GM11168 (cell line): ENCODE results near the gene CHCHD4.

Source experiments
- in situ Hi-C: fragments of 300-500 bp; cut with MboI; formaldehyde crosslinking; loops from one replicate; pipeline ENCODE4 v1.12.0; 2022; ENCODE audit warnings: low sequenced_read_pairs; ENCODE audit not compliant: unreplicated experiment

CHCHD4 gene

GRCh38 chr3:14138109-14138877 lies 13.6 kb upstream of the CHCHD4 start:
- in situ Hi-C loops = no loop called here

DNA sequence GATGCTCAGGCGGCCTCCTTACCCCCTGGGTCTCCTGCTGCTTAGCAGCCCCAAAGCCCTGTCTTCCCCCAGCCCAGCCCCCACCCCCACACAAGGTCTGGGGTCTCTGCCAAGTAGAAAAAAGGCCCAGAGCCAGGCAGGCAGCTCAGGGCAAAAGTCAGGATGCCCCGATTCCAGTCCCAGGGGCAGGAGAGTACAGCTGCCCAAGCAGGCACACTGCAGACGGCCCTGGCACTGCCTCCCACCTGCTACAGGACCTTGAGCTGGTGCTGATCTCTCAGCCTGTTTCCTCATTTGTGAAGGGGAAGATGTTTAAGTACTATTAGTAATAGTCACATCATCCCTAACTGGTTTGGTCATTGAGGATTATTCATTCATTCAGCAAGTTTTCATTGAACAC lies 12.8 kb upstream of the CHCHD4 start:
- in situ Hi-C loops = no loop called here

DNA sequence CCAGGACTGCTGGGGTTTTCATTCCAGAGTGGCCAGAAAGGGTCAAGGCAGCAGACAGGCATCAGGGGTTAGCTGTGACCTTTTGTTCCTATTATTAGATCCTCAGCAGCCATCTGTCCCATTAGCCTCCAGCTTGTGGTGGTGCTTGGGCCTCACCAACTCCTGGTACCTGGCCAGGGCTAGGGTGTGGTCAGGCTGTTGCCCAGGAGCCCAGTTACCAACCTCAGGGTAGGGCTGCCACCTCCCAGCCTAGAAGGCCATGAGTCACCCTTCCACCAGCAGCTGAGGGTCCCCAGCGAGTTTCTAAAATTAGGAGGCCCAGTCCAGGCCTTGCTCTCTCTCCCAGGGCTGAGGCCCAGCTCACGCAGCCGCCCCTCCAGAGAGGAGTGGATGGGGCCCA lies 12.3 kb upstream of the CHCHD4 start:
- in situ Hi-C loops = no loop called here

DNA sequence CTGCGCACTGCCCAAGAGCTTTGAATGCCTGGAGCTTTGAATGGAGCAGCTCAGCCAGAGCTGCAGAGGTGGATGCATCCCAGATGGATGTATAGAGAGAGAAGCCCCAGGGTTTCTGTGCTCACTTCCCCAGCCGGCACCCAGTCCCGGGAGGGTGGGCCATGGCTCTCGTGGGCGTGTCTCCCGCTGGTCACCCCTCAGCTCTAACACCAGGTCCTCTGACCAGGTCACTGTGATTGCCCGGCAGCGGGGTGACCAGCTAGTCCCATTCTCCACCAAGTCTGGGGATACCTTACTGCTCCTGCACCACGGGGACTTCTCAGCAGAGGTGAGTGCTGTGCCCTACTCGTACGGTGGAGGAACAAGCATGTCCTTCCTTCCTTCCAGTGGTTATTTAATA lies 10.9 kb upstream of the CHCHD4 start:
- in situ Hi-C loops = no loop called here

DNA sequence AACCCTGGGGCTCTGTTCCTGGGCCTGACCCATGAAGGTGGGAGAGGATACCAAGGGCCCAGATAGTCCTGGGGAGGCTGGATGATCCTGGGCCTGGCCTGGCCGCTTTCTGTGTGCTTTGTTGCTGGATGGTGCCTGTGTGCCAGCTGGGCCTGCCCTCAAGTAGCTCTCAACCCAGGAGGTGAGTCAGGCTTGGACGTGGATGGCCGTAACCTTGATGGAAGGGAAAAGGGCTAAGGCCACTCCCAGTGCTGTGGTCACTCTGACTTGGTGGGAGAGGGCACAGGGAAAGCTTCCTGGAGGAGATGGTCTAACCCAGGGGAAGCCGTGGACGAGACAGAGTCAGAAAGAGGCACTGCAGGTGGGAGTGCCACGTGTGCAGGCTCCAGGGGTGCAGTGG lies 9.6 kb upstream of the CHCHD4 start:
- in situ Hi-C loops = no loop called here

- in situ Hi-C loops = no loop called here
Observed at GRCh38 chr3:14133876-14134275, 9.2 kb upstream of the CHCHD4 start.

- in situ Hi-C loops = no loop called here
Observed at GRCh38 chr3:14133188-14133800, 8.6 kb upstream of the CHCHD4 start.

DNA sequence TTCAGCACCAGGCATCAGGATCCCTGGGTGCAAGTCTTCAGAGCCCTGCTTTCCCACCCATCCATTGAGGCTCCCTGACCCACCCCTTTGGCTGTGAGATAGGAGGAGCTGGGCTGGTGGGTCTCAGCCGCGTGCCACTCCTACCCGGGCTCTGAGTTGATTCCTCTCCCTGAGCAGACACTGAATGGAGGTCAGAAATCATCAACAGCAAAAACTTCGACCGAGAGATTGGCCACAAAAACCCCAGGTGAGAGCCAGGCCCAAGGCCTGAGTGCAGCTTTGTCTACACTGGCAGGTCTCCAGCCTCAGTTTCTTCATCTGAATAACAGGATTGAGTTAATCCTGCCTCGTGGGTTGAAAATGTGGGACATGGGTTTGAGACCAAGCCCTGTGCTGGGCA lies 8.0 kb upstream of the CHCHD4 start:
- in situ Hi-C loops = no loop called here

DNA sequence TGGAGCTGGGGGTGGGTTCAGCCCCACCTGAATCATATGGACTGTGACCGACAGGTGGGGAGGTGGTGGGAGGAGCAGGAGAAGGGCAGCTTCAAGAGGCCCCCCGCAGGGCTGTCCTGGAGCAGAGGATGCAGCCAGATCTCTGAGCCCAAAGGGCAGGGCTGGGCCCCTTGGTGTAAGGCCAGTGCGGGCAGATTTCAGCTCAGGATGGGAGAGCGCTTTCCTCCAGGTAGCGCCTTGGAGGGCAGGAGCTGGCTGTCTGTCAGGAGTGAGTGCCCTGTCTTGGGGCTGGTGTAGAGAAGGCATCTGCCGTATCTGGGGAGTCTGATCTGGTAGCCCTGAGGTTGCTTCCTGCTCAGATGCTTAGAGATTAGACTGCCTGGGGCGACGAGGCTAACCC lies 7.5 kb upstream of the CHCHD4 start:
- in situ Hi-C loops = no loop called here

DNA sequence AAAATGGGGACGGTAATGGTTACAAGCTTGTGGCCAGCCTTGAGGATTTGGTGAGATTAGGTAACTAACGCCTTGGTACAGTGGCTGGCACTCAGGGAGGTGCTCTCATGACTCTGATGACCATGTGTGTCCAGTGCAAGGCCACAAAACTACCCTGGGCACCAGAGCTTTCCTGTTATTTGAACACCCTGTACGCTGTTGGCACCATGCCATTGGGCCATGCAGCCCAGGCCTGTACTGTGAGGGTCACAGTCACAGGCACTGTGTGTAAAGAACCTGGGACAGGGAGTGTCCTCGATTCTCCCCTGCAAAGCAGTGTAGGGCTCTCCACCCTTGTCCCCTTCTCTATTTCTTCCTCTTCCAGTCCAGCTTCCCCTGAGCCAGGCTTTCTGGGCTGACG lies 6.5 kb upstream of the CHCHD4 start:
- in situ Hi-C loops = no loop called here

GRCh38 chr3:14130707-14131106 lies 6.0 kb upstream of the CHCHD4 start:
- in situ Hi-C loops = no loop called here

DNA sequence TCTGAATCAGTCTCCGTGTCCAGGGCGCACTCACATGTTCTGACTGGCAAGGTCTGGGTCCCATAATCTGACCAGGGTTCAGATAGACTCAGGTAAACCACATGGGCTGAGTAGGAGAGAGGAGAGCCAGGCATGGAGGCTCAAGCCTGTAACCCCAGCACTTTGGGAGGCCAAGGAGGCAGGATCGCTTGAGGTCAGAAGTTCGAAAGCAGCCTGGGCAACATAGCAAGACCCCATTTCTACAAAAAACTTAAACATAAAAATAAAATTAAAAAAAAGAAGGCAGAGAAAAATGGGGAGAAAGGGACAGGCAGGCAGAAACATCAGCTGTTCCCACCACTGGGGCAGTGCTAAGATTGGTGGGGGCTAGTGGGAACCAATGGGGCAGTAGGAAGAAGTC lies 5.6 kb upstream of the CHCHD4 start:
- in situ Hi-C loops = no loop called here

DNA sequence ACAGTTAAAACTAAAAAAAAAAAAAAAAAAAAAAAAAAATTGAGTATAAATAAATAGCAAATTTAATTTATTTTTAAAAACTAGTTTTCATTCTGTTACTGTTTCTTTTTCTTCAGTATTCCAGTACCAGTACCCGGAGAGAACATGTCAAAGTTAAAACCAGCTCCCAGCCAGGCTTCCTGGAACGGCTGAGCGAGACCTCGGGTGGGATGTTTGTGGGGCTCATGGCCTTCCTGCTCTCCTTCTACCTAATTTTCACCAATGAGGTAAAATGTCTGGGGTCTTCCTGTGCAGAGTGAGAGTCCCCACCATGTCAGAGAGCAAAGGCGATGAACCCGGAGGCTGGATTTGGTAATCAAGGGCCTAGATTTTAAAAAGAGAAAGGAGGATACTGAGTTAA lies 4.6 kb upstream of the CHCHD4 start:
- in situ Hi-C loops = no loop called here

- in situ Hi-C loops = no loop called here
Observed at GRCh38 chr3:14128724-14129123, 4.1 kb upstream of the CHCHD4 start.

DNA sequence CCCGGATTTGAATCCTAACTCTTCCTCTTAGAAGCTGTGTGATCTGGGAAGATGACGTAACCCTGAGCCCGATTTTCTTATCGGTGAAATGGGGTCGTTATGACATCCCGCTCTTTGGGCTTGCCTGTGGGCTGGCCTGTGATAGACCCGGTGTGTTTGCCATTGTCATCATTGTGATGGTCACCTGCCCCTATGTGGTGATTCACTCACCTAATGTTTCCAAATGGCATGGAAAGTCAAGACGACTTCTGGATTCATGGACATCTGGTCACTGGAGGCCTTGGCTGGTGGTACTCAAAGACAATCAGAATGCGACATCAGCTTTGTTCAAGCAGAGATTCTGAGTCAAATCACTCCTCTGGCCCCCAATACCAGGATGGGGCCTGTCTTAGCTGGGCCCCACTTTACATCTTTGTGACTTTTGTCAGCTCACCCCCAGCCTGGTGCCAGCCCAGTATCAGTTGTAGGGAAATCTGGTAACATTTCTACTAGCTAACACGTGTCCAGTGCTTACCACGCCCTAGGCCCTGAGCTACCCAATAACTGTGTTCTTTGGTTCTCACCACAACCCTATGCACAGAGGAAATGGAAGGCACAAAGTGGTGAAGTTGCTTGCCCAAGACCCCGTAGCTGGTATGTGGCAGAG lies 3.0 kb upstream of the CHCHD4 start:
- in situ Hi-C loops = no loop called here

- in situ Hi-C loops = no loop called here
Observed at GRCh38 chr3:14126887-14127505, 2.3 kb upstream of the CHCHD4 start.

DNA sequence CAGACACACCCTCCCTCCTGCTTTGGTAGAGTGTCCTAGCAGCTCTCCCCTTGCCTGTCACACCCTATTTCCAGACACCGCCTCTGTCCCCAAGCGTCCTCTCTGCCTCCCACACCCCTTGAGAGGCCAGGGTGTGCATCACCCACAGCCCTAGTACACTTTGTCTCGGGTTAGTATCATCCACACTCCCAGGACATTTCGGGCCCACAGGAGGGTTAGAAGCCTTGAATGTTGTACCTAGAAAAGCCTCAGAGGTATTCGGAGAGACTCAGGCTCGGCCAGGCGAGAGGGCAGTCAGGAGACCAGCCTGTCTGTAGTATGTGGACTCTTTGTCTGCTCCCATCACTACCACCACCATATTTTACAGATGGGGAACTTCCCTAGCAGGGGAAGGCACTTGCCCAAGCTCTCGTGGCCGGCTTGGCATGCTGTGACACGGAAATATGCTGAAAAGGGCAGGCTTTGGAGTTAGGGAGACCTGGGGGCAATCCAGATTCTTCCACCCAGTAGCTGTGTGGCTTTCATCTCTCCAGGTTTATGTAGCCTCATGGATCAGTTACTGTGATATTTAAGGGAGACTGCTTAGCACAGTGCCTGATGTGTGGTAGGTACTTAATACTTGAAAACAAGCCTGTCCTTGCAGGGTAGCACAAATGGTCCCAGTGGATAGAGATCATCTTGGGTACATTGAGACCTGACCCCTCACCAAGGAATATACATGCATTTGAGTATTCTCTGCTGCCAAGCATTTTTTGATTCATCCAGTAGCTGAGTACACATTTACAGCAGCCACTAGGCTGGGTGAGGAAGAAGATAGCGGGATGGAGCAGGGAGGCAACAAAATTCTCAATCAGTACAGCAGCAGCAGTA lies 1.6 kb upstream of the CHCHD4 start:
- in situ Hi-C loops = no loop called here

DNA sequence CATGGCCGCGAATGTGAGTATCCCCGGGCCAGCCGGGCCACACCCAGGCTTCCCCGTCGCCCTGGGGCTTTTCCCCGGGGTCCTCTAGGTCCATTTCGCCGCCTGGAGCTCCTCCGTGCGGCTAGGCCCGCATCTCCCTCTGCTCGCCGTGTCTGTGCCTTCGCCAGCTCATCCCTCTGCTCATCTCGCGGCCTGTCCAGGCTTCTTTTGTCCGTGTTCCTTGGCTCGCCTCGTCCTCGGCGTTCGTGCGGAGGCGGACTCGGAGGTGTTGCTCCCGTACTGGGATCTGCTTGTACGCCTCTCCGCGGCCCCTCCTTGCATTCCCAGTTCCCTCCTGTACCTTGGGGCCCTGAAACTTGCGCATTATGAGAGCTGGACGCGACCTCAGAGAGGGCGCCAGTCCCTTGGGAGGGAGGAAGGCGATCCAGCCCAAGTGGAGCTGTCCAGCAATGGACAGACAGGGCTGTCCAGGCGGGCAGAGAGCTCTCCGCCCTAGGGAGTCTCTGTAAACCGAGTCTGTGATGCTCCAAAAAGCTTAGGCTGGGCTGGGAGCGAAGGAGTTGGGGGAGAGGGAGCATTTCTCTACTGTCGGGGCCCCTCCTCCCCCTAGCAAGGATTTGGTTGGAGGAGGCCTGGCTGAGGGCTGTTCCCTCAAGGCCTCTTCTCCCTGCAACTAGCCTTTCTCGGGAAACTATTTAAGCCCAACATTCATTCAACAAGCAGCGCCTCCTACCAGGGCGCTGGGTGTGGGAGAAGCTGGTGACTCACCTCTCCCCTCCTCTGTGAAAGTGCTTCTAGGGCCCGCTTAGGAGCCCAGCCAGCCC lies 735 bp upstream of the CHCHD4 start:
- in situ Hi-C loops = no loop called here

DNA sequence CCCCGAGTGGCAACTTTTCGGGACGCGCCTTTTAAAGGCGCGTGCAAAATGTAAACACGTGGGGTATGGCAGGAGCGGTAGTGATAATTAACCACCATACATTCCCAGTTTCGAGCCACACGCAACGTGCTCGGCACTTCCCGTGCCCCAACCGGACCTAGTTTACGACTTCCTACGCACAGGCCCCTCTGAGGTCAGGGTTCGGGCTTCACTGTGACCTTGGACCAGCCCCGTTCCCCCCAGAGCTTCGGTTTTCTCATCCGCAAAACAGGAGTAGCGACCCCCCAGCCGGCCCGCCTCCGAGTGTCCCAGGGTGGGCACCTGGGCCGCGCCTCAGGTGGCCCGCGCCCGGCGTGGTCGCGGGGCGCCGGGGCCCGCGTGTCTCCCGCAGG lies 451 bp downstream of the CHCHD4 start:
- in situ Hi-C loops = no loop called here
